Stimulated activated naive CD8-positive, alpha-beta T cell treated with anti-CD3 and anti-CD28 coated beads, Interleukin-15, Interleukin-2, amounts not matched to agents 100 ng/mL and 50 ng/mL, for 24 hours (primary cell): Measurements from ENCODE around the gene ALDH3B2.

ENCODE experiments used
- H3K27ac Mint-ChIP-seq: one replicate; pipeline ENCODE4 v1.8.0; 2021; ENCODE audit warnings: mild to moderate bottlenecking, mixed read lengths
- H3K27me3 Mint-ChIP-seq: one replicate; pipeline ENCODE4 v1.8.0; 2021; ENCODE audit warnings: mixed read lengths
- H3K36me3 Mint-ChIP-seq: one replicate; pipeline ENCODE4 v1.8.0; 2021; ENCODE audit warnings: low read depth, mixed read lengths
- H3K4me1 Mint-ChIP-seq: one replicate; pipeline ENCODE4 v1.8.0; 2021; ENCODE audit warnings: low read depth, mixed read lengths
- H3K4me3 Mint-ChIP-seq: one replicate; pipeline ENCODE4 v1.8.0; 2021; ENCODE audit warnings: mild to moderate bottlenecking, mixed read lengths
- H3K9me3 Mint-ChIP-seq: one replicate; pipeline ENCODE4 v1.8.0; 2021; ENCODE audit warnings: mixed read lengths

Gene ALDH3B2

GRCh38 chr11:67634366-67635230, 39.8 kb downstream of the ALDH3B2 start:
- Mint-ChIP-seq H3K36me3 (no peaks in the 10 kb centered on the region), H3K9me3 (no peaks in the 10 kb centered on the region), H3K27me3 (no peaks in the 10 kb centered on the region), H3K4me1 (peaks cover 6% of the 10 kb centered on the region), H3K27ac (no peak overlapping the region), H3K4me3 (no peak overlapping the region)

GRCh38 chr11:67633758-67634365, 40.6 kb downstream of the ALDH3B2 start:
- Mint-ChIP-seq H3K27me3 (no peaks in the 10 kb centered on the region), H3K36me3 (no peaks in the 10 kb centered on the region), H3K27ac (no peak overlapping the region), H3K4me3 (no peak overlapping the region), H3K9me3 (no peaks in the 10 kb centered on the region), H3K4me1 (peaks cover 9% of the 10 kb centered on the region)

GRCh38 chr11:67632982-67633755, 41.3 kb downstream of the ALDH3B2 start:
- Mint-ChIP-seq H3K4me1 (peaks cover 10% of the 10 kb centered on the region), H3K36me3 (no peaks in the 10 kb centered on the region), H3K27ac (no peak overlapping the region), H3K4me3 (no peak overlapping the region), H3K9me3 (no peaks in the 10 kb centered on the region), H3K27me3 (no peaks in the 10 kb centered on the region)

- no peak overlapping the region for H3K27ac Mint-ChIP-seq
- H3K4me1 Mint-ChIP-seq: peaks cover 10% of the 10 kb centered on the region
- H3K27me3 Mint-ChIP-seq: no peaks in the 10 kb centered on the region
- peak overlapping the region; percentile 57 for H3K4me3 Mint-ChIP-seq
- no peaks in the 10 kb centered on the region for H3K36me3 Mint-ChIP-seq
- no peaks in the 10 kb centered on the region for H3K9me3 Mint-ChIP-seq
Observed at GRCh38 chr11:67632175-67632981, 42.0 kb downstream of the ALDH3B2 start.

- peaks cover under 1% of the 10 kb centered on the region for H3K36me3 Mint-ChIP-seq
- peak overlapping the region; percentile 57 for H3K4me3 Mint-ChIP-seq
- no peak overlapping the region for H3K27ac Mint-ChIP-seq
- peaks cover 10% of the 10 kb centered on the region for H3K4me1 Mint-ChIP-seq
- no peaks in the 10 kb centered on the region for H3K9me3 Mint-ChIP-seq
- no peaks in the 10 kb centered on the region for H3K27me3 Mint-ChIP-seq
Observed at GRCh38 chr11:67631853-67632174, 42.6 kb downstream of the ALDH3B2 start.

- Mint-ChIP-seq H3K9me3 (no peaks in the 10 kb centered on the region), H3K36me3 (peaks cover 5% of the 10 kb centered on the region), H3K4me3 (no peak overlapping the region), H3K27ac (no peak overlapping the region), H3K4me1 (peaks cover 10% of the 10 kb centered on the region), H3K27me3 (no peaks in the 10 kb centered on the region)
Observed at GRCh38 chr11:67631411-67631810, 43.0 kb downstream of the ALDH3B2 start.

- peaks cover 10% of the 10 kb centered on the region for H3K4me1 Mint-ChIP-seq
- no peaks in the 10 kb centered on the region for H3K9me3 Mint-ChIP-seq
- H3K36me3 Mint-ChIP-seq: peaks cover 7% of the 10 kb centered on the region
Observed at GRCh38 chr11:67630943-67631331, 43.5 kb downstream of the ALDH3B2 start.

GRCh38 chr11:67630228-67630942, 44.0 kb downstream of the ALDH3B2 start:
- Mint-ChIP-seq H3K27me3 (no peaks in the 10 kb centered on the region), H3K9me3 (no peaks in the 10 kb centered on the region), H3K4me3 (peak overlapping the region; percentile 84), H3K4me1 (peaks cover 10% of the 10 kb centered on the region), H3K27ac (peak overlapping the region; percentile 84), H3K36me3 (peaks cover 7% of the 10 kb centered on the region)

More at GRCh38 chr11:67630943-67631331, 43.5 kb downstream of the ALDH3B2 start:
- Mint-ChIP-seq H3K27ac (peak overlapping the region; percentile 84), H3K4me3 (peak overlapping the region; percentile 84), H3K27me3 (no peaks in the 10 kb centered on the region)

GRCh38 chr11:67629386-67630227, 44.8 kb downstream of the ALDH3B2 start, which contains the start of gene NUDT8:
NUDT8 (minus strand) TSS chr11:67629937; CDS start chr11:67629911, 26 bp downstream.
- H3K36me3 Mint-ChIP-seq: peaks cover 7% of the 10 kb centered on the region
- peaks cover 10% of the 10 kb centered on the region for H3K4me1 Mint-ChIP-seq
- H3K4me3 Mint-ChIP-seq: peak within 1 kb of the TSS; percentile 84
- H3K27ac Mint-ChIP-seq: peak within 1 kb of the TSS; percentile 84
- H3K27me3 Mint-ChIP-seq: no peaks in the 10 kb centered on the region
- H3K9me3 Mint-ChIP-seq: no peaks in the 10 kb centered on the region

- Mint-ChIP-seq H3K4me3 (peak overlapping the region; percentile 66), H3K27ac (no peak overlapping the region), H3K4me1 (peaks cover 10% of the 10 kb centered on the region), H3K9me3 (no peaks in the 10 kb centered on the region), H3K36me3 (peaks cover 7% of the 10 kb centered on the region), H3K27me3 (no peaks in the 10 kb centered on the region)
Observed at GRCh38 chr11:67628710-67629385, 45.6 kb downstream of the ALDH3B2 start.

- H3K4me3 Mint-ChIP-seq: no peak overlapping the region
Observed at GRCh38 chr11:67627812-67628624, 46.4 kb downstream of the ALDH3B2 start.

GRCh38 chr11:67627441-67627811, 47.0 kb downstream of the ALDH3B2 start:
- no peak overlapping the region for H3K27ac Mint-ChIP-seq
- peaks cover 7% of the 10 kb centered on the region for H3K36me3 Mint-ChIP-seq
- no peaks in the 10 kb centered on the region for H3K27me3 Mint-ChIP-seq
- peaks cover 10% of the 10 kb centered on the region for H3K4me1 Mint-ChIP-seq
- no peaks in the 10 kb centered on the region for H3K9me3 Mint-ChIP-seq
- no peak overlapping the region for H3K4me3 Mint-ChIP-seq

More at GRCh38 chr11:67627812-67628624, 46.4 kb downstream of the ALDH3B2 start:
- Mint-ChIP-seq H3K4me1 (peaks cover 10% of the 10 kb centered on the region), H3K27ac (no peak overlapping the region), H3K27me3 (no peaks in the 10 kb centered on the region), H3K36me3 (peaks cover 7% of the 10 kb centered on the region), H3K9me3 (no peaks in the 10 kb centered on the region)
